HCEC 1CT (cell line): Measurements from ENCODE around the gene ANKMY1.

Experiments used
- DNase-seq: peaks from one replicate; pipeline ENCODE4 v3.0.0-alpha.2; 2017

The ANKMY1 gene

DNA sequence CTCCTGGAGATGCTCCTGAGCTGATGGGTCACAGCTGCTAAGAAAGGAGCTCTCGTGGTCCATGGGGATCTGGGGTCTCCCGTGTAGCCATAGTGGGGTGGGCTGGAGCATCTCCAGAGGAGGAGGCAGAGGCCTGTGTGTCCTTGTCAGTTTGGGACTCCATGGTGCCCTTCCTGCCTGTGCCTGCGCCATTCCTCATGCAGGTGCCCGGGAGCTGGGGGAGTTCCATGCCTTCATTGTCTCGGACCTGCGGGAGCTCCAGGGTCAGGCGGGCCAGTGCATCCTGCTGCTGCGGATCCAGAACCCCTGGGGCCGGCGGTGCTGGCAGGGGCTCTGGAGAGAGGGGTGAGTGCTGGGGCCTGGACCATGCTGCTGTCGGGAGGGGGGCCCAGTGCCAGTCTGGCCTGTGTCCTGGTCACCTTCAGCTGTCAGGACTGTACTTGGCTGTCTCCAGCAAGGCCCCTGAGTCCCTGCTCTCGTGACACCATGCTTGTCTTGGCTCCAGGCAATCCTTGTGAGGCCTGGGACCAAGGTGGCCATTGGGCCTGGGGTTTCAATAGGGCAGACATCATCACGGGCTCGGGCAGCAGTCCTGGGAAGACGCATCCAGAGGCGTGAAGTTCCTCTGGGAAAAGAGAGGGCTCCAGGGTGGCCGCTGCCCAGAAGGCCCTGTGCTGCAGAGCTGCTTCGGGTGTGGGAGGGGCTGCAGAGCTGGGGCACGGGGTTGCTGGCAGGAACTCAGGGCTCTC lies 36.1 kb upstream of the ANKMY1 start:
- no peak for DNase-seq

GRCh38 chr2:240593026-240593702 lies 35.4 kb upstream of the ANKMY1 start:
- no peak for DNase-seq

DNA sequence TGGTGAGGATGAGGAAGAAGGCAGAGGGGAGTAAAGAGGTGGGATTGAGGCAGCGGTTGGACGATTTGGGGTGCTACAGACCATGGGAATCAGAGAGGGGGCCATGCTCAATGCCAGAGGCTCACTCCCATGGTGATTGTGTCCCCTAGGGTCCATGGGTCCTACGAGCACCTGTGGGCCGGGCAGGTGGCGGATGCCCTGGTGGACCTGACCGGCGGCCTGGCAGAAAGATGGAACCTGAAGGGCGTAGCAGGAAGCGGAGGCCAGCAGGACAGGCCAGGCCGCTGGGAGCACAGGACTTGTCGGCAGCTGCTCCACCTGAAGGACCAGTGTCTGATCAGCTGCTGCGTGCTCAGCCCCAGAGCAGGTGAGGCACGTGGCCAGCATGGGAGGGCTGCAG lies 34.0 kb upstream of the ANKMY1 start:
- DNase-seq: no peak

GRCh38 chr2:240591226-240591625 lies 33.4 kb upstream of the ANKMY1 start:
- no peak for DNase-seq

DNA sequence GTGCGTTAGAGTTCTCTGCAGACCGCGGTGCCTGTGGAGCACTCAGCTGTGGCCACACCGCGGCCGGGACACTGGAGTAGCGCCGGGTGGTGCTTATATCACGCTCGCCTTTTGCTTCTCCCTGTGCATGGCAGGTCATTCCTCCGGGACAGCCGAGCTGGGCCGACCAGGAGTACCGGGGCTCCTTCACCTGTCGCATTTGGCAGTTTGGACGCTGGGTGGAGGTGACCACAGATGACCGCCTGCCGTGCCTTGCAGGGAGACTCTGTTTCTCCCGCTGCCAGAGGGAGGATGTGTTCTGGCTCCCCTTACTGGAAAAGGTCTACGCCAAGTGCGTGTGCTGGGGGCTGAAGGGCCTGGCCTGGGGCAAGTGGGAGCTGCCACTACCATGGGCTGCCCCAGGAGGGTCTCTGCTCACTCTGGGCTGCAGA lies 32.9 kb upstream of the ANKMY1 start:
- DNase-seq: no peak

DNA sequence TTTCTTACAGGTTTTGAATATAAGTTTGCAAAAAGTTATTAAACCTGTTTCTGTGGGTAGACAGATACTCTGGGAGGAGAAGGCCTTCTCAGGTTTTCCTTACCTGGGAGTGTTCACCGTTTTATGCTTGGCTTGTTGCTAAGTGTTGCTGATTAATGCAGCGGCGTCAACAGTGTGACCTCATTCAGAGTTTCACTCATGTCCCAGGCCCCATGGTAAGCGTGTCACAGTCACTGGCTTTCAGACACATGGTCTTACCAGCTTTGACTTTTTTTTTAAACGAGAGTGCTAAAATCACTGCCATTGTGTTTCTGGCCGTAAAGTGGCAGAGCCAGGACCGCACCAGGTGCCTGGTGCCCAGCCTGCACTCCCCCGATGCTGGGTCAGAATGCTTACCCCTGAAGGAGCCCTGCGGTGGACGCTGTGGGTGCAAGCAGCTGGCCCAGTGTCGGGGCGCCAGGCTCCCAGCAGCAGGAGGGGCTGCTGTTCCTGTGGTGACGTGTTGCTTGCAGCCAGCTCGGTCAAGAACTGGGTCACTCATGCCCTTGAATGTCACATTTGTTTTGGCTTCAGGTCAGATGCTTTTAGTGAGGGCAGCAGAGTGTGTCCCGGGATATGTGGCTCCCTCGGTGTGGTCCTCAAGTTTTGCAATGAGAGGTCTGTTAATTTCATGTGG lies 32.2 kb upstream of the ANKMY1 start:
- DNase-seq: no peak

DNA sequence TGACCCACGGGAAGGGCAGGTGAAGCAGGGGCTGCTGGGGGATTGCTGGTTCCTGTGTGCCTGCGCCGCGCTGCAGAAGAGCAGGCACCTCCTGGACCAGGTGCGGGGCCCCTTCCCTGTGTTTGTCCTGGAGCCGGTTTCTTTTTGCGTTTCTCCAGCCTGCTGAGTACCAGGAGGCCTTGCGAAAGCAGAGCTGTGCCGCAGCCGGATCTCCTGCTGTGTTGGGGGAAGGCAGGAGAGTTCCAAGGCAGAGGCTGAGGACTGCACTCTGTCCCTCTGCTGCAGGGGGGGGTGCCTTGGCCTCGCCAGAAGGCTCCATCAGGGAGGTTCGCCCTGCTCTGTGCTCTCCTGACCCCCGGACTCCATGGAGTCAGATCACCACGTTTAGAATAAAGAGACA lies 31.6 kb upstream of the ANKMY1 start:
- no peak for DNase-seq

DNA sequence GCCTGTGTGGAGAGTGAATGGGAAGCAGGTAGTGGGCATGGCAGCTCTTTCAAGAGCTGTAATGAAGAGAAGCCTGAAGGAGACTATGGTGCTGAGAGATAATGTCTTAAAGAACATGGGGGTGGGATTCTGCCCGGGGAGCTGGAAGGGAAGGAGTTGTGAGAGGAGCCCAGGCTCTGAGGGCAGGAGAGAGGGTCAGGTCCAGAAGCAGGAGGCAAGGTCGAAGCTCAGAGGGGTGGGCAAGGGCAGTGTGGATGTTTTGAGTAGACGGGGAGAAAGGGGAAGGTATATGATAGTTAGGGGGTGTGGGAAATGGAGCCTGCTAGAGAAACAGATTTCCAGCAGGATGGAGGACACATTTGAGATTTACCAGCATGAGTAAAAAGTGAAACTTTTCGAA lies 30.9 kb upstream of the ANKMY1 start:
- DNase-seq: no peak

DNA sequence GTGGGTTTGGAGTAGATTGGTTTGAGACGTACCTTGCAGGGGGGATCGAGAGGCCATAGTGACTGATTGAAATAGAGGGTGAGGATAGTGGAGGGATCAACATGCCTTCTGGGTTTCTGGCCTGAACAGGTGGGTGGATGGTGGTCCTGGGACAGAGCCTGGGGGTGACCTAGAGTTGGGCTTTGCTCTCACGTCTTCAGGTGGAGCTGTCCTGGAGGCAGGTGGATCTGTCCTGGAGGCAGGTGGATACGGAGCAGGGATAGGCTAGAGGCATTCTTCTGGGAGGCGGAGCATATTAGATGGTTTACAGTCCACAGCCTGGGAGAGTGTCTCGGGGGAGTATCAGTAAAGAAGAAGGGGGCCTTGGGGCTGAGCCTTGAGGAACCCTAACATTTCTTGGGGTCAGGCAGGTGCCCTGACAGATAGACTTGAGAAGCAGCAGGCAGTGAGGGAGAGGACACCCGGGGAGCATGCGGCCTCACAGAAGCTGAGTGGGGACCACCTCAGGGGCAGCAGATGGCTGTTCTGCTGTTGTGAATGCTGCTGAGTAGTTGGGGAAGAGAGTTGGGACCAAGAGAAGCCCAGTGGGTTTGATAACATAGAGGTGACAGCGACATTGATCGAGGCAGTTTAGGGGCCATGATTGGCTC lies 30.3 kb upstream of the ANKMY1 start:
- DNase-seq: no peak

- DNase-seq: no peak
These were observed 29.4 kb upstream of the ANKMY1 start for GRCh38 chr2:240586919-240587800.

GRCh38 chr2:240586198-240586918 lies 28.6 kb upstream of the ANKMY1 start, which contains the start of gene CAPN10:
Gene CAPN10, plus strand, starts transcription at chr2:240586734. Its CDS starts 178 bp downstream, at chr2:240586912.
- peak; percentile 95 for DNase-seq

DNA sequence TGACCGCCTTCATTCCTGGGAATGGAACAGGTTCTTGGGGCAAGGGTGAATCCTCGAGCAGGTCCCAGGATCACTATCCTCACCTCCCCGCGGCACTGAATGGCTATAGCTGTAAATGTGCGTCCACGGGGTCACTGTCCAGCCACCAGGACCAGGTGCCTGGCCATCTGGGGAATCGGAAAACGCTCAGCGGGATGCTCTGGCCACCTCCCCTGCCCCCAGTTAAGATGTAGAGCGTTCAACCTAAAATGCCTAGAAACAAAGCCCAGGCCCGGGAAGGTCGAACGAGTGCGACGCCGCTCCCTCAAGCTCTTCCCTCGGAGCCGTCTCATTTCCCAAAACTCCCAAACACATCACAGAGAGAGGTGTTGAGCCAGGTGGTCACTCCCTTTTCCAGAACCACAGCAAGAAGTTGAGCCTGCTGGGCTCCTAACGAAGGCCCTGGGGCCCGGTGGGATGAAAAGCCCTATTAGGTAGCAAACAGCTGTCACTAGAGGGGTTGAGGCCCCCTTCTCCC lies 28.0 kb upstream of the ANKMY1 start:
- no peak for DNase-seq

DNA sequence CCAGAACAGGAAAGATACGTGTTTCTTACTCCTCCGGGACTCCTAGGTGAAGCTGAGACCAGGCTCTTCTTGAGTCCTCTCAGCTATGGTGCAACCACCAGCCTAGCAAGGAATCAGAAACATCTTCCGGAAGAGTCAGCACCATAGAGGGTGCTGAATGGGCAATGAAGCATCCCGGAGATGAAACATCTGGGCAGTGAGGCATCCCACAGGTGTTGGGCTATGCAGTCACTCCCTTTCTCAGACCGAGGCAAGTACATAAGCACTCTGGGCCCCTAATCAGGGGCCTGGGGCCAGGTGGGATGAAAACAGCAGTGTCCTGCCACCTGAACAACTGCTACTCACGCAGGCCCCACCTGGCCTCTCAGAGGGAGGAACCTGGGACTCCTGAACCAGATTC lies 27.3 kb upstream of the ANKMY1 start:
- DNase-seq: no peak

- DNase-seq: no peak
These were observed 26.8 kb upstream of the ANKMY1 start for GRCh38 chr2:240584486-240585031.

- DNase-seq: no peak
These were observed 26.0 kb upstream of the ANKMY1 start for GRCh38 chr2:240583774-240584173.

GRCh38 chr2:240582781-240583180 lies 25.0 kb upstream of the ANKMY1 start:
- DNase-seq: no peak

GRCh38 chr2:240581811-240582210 lies 24.0 kb upstream of the ANKMY1 start:
- no peak for DNase-seq

- peak; percentile 92 for DNase-seq
These were observed 22.2 kb upstream of the ANKMY1 start for GRCh38 chr2:240579771-240580614.

GRCh38 chr2:240579071-240579762 lies 21.4 kb upstream of the ANKMY1 start:
- DNase-seq: no peak
